Activated naive CD4-positive, alpha-beta T cell treated with anti-CD3 and anti-CD28 coated beads for 36 hours (primary cell): ENCODE results near the gene PIK3CB. TPM values are rescaled to one million over a fixed set of nuclear protein-coding genes. Genes with fewer than 3 reads are reported as not detected.
A peak's percentile ranks its signal among the peaks of the same experiment; 100 is the strongest.

ENCODE experiments used
- CTCF ChIA-PET: fragments of 350-600 bp; sonication (Branson Sonifier 250); formaldehyde crosslinking; loops from one replicate; lab custom pipeline; 2021; ENCODE audit warnings: antibody characterized with exemption; lab: Charles Lee
- DNase-seq: peaks from one replicate; pipeline ENCODE4 v3.0.0-alpha.2; 2020
- H3K27ac Mint-ChIP-seq: one replicate; pipeline ENCODE4 v1.8.0; 2021; ENCODE audit warnings: mild to moderate bottlenecking, mixed read lengths
- H3K27me3 Mint-ChIP-seq: one replicate; pipeline ENCODE4 v1.8.0; 2021; ENCODE audit warnings: low read depth, mixed read lengths
- H3K36me3 Mint-ChIP-seq: one replicate; pipeline ENCODE4 v1.8.0; 2021; ENCODE audit warnings: low read depth, mixed read lengths
- H3K4me1 Mint-ChIP-seq: one replicate; pipeline ENCODE4 v1.8.0; 2021; ENCODE audit warnings: low read depth, mixed read lengths
- H3K4me3 Mint-ChIP-seq: one replicate; pipeline ENCODE4 v1.8.0; 2021; ENCODE audit warnings: mild to moderate bottlenecking, moderate library complexity, mixed read lengths
- H3K9me3 Mint-ChIP-seq: one replicate; pipeline ENCODE4 v1.8.0; 2021; ENCODE audit warnings: mixed read lengths
- intact Hi-C: fragments of 100-400 bp; cut with micrococcal nuclease; formaldehyde crosslinking; loops from one replicate; pipeline ENCODE4 v1.15.1; 2023
- total RNA-seq, 2 experiments: library from RNA; stranded (reverse); gene quantifications; one replicate each; pipeline ENCODE4 v1.2.3, GENCODE V29; 2021

Gene PIK3CB
- total RNA-seq, 2 experiments from 2014 or later = 19.2 to 20.6 TPM

- H3K9me3 Mint-ChIP-seq = no peaks in the 10 kb centered on the region
- DNase-seq = no peak
Measured at GRCh38 chr3:138668107-138668506, 166.6 kb downstream of the PIK3CB start.

GRCh38 chr3:138657508-138657907 lies 177.2 kb downstream of the PIK3CB start:
- intact Hi-C loops = no loop called here
- Mint-ChIP-seq H3K36me3 (peaks cover 48% of the 10 kb centered on the region), H3K27ac (no peak overlapping the region), H3K27me3 (no peaks in the 10 kb centered on the region), H3K9me3 (no peaks in the 10 kb centered on the region), H3K4me1 (no peaks in the 10 kb centered on the region), H3K4me3 (no peak overlapping the region)
- CTCF ChIA-PET = no interaction called here
- DNase-seq = no peak

More at GRCh38 chr3:138668107-138668506, 166.6 kb downstream of the PIK3CB start:
- intact Hi-C loops = no loop called here
- CTCF ChIA-PET = interaction anchor here (1.3 kb wide), 1 partner anchor 73 kb away, joined by 3 read pairs; no protein-coding TSS in a partner anchor
- no peak overlapping the region for H3K4me3 Mint-ChIP-seq
- peaks cover 35% of the 10 kb centered on the region for H3K36me3 Mint-ChIP-seq
- no peaks in the 10 kb centered on the region for H3K27me3 Mint-ChIP-seq
- no peak overlapping the region for H3K27ac Mint-ChIP-seq
- no peaks in the 10 kb centered on the region for H3K4me1 Mint-ChIP-seq

- Mint-ChIP-seq H3K36me3 (peaks cover 70% of the 10 kb centered on the region), H3K27ac (no peak overlapping the region), H3K27me3 (no peaks in the 10 kb centered on the region), H3K9me3 (peaks cover 5% of the 10 kb centered on the region), H3K4me3 (no peak overlapping the region), H3K4me1 (no peaks in the 10 kb centered on the region)
- CTCF ChIA-PET = no interaction called here
- no peak for DNase-seq
- intact Hi-C loops = no loop called here
Measured at GRCh38 chr3:138653567-138653966, 181.2 kb downstream of the PIK3CB start.

- no peak overlapping the region for H3K27ac Mint-ChIP-seq
- DNase-seq = no peak
- intact Hi-C loops = no loop called here
- H3K36me3 Mint-ChIP-seq = peaks cover 43% of the 10 kb centered on the region
- H3K27me3 Mint-ChIP-seq = no peaks in the 10 kb centered on the region
- H3K4me3 Mint-ChIP-seq = no peak overlapping the region
- peaks cover 30% of the 10 kb centered on the region for H3K9me3 Mint-ChIP-seq
- no peaks in the 10 kb centered on the region for H3K4me1 Mint-ChIP-seq
- CTCF ChIA-PET = interaction anchor here (1.7 kb wide), 1 partner anchor 267 kb away, joined by 5 read pairs; no protein-coding TSS in a partner anchor
Measured at GRCh38 chr3:138649134-138649533, 185.6 kb downstream of the PIK3CB start.

- Mint-ChIP-seq H3K9me3 (peaks cover 46% of the 10 kb centered on the region), H3K4me1 (no peaks in the 10 kb centered on the region), H3K27ac (no peak overlapping the region), H3K36me3 (peaks cover 30% of the 10 kb centered on the region), H3K27me3 (no peaks in the 10 kb centered on the region), H3K4me3 (no peak overlapping the region)
- CTCF ChIA-PET = interaction anchor here (0.9 kb wide), 1 partner anchor 32 kb away, joined by 3 read pairs; no protein-coding TSS in a partner anchor
- DNase-seq = no peak
- intact Hi-C loops = no loop called here
Measured at GRCh38 chr3:138646513-138646912, 188.2 kb downstream of the PIK3CB start.

GRCh38 chr3:138646008-138646407 lies 188.7 kb downstream of the PIK3CB start:
- CTCF ChIA-PET = interaction anchor here (0.9 kb wide), 1 partner anchor 32 kb away, joined by 3 read pairs; no protein-coding TSS in a partner anchor

GRCh38 chr3:138642927-138643253 lies 191.8 kb downstream of the PIK3CB start:
- no peaks in the 10 kb centered on the region for H3K27me3 Mint-ChIP-seq
- peaks cover 5% of the 10 kb centered on the region for H3K36me3 Mint-ChIP-seq
- intact Hi-C loops = no loop called here
- H3K4me3 Mint-ChIP-seq = no peak overlapping the region
- no peaks in the 10 kb centered on the region for H3K4me1 Mint-ChIP-seq
- H3K9me3 Mint-ChIP-seq = peaks cover 45% of the 10 kb centered on the region
- no peak for DNase-seq
- no peak overlapping the region for H3K27ac Mint-ChIP-seq
- CTCF ChIA-PET = no interaction called here

More at GRCh38 chr3:138646008-138646407, 188.7 kb downstream of the PIK3CB start:
- H3K9me3 Mint-ChIP-seq = peaks cover 46% of the 10 kb centered on the region
- no peak for DNase-seq
- H3K4me3 Mint-ChIP-seq = no peak overlapping the region
- H3K4me1 Mint-ChIP-seq = no peaks in the 10 kb centered on the region
- H3K27me3 Mint-ChIP-seq = no peaks in the 10 kb centered on the region
- H3K27ac Mint-ChIP-seq = no peak overlapping the region
- H3K36me3 Mint-ChIP-seq = peaks cover 24% of the 10 kb centered on the region
- intact Hi-C loops = no loop called here

- Mint-ChIP-seq H3K36me3 (peaks cover 5% of the 10 kb centered on the region), H3K27ac (no peak overlapping the region), H3K27me3 (no peaks in the 10 kb centered on the region), H3K4me1 (no peaks in the 10 kb centered on the region), H3K4me3 (no peak overlapping the region), H3K9me3 (peaks cover 42% of the 10 kb centered on the region)
- CTCF ChIA-PET = no interaction called here
- intact Hi-C loops = no loop called here
- DNase-seq = no peak
Measured at GRCh38 chr3:138642226-138642926, 192.4 kb downstream of the PIK3CB start.

GRCh38 chr3:138640537-138640936 lies 194.2 kb downstream of the PIK3CB start:
- Mint-ChIP-seq H3K27me3 (no peaks in the 10 kb centered on the region), H3K4me1 (no peaks in the 10 kb centered on the region), H3K27ac (no peak overlapping the region), H3K4me3 (no peak overlapping the region), H3K36me3 (peaks cover 2% of the 10 kb centered on the region), H3K9me3 (peaks cover 34% of the 10 kb centered on the region)
- intact Hi-C loops = no loop called here
- no peak for DNase-seq
- CTCF ChIA-PET = no interaction called here

GRCh38 chr3:138638641-138639040 lies 196.1 kb downstream of the PIK3CB start:
- peak overlapping the region; percentile 15 for H3K27ac Mint-ChIP-seq
- intact Hi-C loops = no loop called here
- CTCF ChIA-PET = interaction anchor here (0.7 kb wide), 1 partner anchor 167 kb away, joined by 3 read pairs; no protein-coding TSS in a partner anchor
- DNase-seq = no peak
- H3K9me3 Mint-ChIP-seq = peaks cover 21% of the 10 kb centered on the region
- no peaks in the 10 kb centered on the region for H3K4me1 Mint-ChIP-seq
- H3K27me3 Mint-ChIP-seq = no peaks in the 10 kb centered on the region
- H3K36me3 Mint-ChIP-seq = peaks cover 2% of the 10 kb centered on the region
- no peak overlapping the region for H3K4me3 Mint-ChIP-seq

- Mint-ChIP-seq H3K27me3 (no peaks in the 10 kb centered on the region), H3K9me3 (no peaks in the 10 kb centered on the region), H3K27ac (no peak overlapping the region), H3K4me3 (no peak overlapping the region), H3K36me3 (no peaks in the 10 kb centered on the region), H3K4me1 (peaks cover 7% of the 10 kb centered on the region)
- CTCF ChIA-PET = no interaction called here
- no peak for DNase-seq
- intact Hi-C loops = no loop called here
Measured at GRCh38 chr3:138629526-138629925, 205.2 kb downstream of the PIK3CB start.

- no peak overlapping the region for H3K4me3 Mint-ChIP-seq
- no peaks in the 10 kb centered on the region for H3K36me3 Mint-ChIP-seq
- H3K4me1 Mint-ChIP-seq = peaks cover 7% of the 10 kb centered on the region
- no peaks in the 10 kb centered on the region for H3K27me3 Mint-ChIP-seq
- DNase-seq = no peak
- no peaks in the 10 kb centered on the region for H3K9me3 Mint-ChIP-seq
- intact Hi-C loops = no loop called here
- CTCF ChIA-PET = interaction anchor here (0.6 to 3.0 kb wide), 5 partner anchors 14 to 297 kb away, joined by 3 to 11 read pairs (median 5); no protein-coding TSS in a partner anchor
- H3K27ac Mint-ChIP-seq = no peak overlapping the region
Measured at GRCh38 chr3:138625707-138626365, 208.9 kb downstream of the PIK3CB start.
